Spleen (tissue), 7 donors: ENCODE measurements around the gene NAT8.
"Not testable (repeated sequence)": the region's sequence is repeated elsewhere in the genome, so short reads cannot be mapped to it uniquely, and the experiment has no call there.

Source experiments
- POLR2A ChIP-seq, 3 donors: fragments of 450-650 bp; IDR thresholded peaks; one replicate each; pipeline ENCODE4 v1.5.1; 2017; ENCODE audit warnings: antibody characterized with exemption in 3 of 3, mild to moderate bottlenecking in 1 of 3
- TF ChIP-seq, protein P1 (sequence below), 11 experiments: fragments of 200-600 bp in 7 of 11; fragments of 450-650 bp in 4 of 11; sonication (generic) in 4 of 11; IDR thresholded peaks in 8 of 11; conservative IDR thresholded peaks in 3 of 11; 1 replicate in 7 of 11; 2 replicates in 4 of 11; pipeline versions ENCODE4 v1.4.0 to v1.8.0; 2016 to 2021; ENCODE audit warnings: antibody characterized with exemption in 11 of 11, inconsistent platforms in 4 of 11, mild to moderate bottlenecking in 1 of 11
- donor health status: DM: no; HTN: no; CAD: no; lungs with moderate emphysema.
- donor health status: DM: no; HTN: no; CAD: no.
- donor health status: DM: no; HTN: no; CAD: no.

DNA sequence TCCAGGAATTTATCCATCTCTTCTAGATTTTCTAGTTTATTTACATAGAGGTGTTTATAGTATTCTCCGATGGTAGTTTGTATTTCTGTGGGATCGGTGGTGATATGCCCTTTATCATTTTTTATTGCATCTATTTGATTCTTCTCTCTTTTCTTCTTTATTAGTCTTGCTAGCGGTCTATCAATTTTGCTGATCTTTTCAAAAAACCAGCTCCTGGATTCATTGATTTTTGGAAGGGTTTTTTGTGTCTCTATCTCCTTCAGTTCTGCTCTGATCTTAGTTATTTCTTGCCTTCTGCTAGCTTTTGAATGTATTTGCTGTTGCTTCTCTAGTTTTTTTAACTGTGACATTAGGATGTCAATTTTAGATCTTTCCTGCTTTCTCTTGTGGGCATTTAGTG lies 25.0 kb upstream of the NAT8 start:
- TF ChIP-seq, protein P1, sequence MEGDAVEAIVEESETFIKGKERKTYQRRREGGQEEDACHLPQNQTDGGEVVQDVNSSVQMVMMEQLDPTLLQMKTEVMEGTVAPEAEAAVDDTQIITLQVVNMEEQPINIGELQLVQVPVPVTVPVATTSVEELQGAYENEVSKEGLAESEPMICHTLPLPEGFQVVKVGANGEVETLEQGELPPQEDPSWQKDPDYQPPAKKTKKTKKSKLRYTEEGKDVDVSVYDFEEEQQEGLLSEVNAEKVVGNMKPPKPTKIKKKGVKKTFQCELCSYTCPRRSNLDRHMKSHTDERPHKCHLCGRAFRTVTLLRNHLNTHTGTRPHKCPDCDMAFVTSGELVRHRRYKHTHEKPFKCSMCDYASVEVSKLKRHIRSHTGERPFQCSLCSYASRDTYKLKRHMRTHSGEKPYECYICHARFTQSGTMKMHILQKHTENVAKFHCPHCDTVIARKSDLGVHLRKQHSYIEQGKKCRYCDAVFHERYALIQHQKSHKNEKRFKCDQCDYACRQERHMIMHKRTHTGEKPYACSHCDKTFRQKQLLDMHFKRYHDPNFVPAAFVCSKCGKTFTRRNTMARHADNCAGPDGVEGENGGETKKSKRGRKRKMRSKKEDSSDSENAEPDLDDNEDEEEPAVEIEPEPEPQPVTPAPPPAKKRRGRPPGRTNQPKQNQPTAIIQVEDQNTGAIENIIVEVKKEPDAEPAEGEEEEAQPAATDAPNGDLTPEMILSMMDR (IDR thresholded peaks at IDR 0.05 in 8 of 11, conservative IDR thresholded peaks at IDR 0.05 in 3 of 11): not testable (repeated sequence)
- not testable (repeated sequence) for TF ChIP-seq POLR2A (IDR thresholded peaks at IDR 0.05)
